ENCODE measurements around the gene RUNX1.
A peak's percentile ranks its signal among the peaks of the same experiment; 100 is the strongest.

The RUNX1 gene

DNA sequence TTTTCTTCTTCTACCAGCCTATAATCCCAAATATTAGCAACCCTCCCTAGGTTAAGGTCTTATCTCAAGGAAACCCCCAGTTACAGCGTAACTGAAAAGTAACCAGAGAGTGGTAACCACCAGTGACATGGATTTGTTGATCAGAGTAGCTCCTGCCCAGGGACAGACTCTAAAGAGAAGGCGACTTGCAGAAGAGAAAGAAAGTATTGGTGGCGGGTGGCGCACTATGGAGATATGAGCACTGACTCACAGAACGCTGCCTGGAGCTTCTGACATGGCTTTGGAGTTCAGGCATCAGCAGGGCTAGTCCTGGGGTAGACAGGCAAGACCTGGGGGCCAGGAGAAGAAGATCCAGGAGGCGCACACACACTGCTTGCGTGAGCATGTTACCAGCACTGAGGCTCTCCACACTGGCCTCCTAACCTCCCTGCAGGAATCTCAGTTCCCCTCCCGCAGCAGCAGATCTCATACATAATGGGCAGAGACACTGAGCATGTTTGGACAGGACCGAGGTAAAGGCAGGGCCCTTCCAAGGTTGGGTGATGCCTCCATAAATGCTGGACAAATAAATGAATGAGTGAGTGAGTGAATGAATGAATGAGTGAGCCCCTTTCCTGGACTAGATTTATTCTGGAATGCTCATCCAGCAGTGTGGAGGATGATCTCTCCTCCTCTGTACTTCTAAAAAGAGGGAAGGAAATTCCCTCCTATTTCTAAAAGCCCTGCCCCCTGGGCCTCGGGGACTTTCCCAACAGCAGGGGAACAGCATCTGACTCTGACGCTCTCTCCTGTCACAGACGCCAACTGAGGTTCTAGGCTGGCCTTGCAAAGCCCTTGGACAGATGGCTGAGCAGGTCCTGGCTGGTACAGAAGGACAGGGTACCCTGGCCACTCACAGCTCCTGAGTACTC, 204.8 kb downstream of the RUNX1 start:
- peak; percentile 49 for DNase-seq

DNA sequence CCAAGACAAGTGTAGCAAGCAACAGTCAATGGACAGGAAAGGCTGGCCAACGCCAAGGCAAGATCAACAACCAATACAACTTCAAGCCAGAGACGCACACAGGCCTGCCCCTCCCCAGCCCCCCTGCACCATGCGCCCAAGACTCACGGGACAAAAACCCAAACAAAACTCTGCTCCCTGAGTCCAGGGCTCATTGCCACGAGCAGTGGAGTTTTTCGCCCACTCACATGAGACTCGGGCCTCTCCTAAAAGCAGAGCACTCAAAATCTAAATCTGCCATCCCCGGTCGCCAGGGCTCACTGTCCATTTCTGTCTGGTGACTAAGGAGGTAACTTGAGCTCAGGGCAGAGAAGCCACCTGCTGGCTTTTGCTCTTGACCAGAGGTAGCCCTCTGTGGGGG, 205.5 kb downstream of the RUNX1 start:
- DNase-seq: no peak

DNA sequence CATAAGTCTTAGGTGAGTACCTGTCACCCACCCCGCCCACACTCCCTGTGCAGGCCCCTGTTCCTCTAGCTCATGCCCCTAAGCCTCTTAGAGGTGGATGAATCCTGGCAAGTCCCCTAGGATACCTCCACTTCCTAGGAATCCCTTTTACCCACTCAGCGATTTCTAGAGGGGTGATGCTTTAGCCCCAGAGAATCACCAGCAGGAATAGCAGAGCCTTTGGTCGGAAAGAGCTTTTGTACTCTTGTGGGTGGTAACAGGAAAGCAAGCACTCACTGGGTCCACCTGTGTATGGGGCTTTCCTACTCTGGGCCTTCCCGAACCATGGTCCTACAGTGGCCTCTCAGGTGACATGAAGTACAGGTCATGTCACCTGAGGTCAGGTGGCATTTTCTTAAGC, 207.9 kb downstream of the RUNX1 start:
- DNase-seq: no peak

DNA sequence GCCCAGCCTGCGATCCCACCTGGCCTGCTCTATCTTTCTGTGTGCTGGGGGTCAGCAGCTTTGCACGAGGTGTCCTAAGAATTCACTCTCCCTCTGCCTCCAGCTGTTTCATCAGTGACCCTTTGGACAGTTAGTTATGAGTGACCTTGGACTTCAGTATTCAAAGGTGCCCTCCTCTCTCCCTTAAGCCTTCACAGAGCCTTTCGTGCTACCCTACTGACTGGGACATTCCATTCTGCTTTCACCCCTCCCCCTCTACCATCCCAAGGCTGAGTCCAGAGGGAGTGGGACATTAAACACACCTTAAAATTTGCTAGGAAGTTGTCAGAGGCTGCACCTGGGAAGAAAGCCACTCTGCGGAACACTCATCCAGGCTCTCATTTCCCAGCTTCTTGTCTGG, 208.4 kb downstream of the RUNX1 start:
- DNase-seq: no peak

DNA sequence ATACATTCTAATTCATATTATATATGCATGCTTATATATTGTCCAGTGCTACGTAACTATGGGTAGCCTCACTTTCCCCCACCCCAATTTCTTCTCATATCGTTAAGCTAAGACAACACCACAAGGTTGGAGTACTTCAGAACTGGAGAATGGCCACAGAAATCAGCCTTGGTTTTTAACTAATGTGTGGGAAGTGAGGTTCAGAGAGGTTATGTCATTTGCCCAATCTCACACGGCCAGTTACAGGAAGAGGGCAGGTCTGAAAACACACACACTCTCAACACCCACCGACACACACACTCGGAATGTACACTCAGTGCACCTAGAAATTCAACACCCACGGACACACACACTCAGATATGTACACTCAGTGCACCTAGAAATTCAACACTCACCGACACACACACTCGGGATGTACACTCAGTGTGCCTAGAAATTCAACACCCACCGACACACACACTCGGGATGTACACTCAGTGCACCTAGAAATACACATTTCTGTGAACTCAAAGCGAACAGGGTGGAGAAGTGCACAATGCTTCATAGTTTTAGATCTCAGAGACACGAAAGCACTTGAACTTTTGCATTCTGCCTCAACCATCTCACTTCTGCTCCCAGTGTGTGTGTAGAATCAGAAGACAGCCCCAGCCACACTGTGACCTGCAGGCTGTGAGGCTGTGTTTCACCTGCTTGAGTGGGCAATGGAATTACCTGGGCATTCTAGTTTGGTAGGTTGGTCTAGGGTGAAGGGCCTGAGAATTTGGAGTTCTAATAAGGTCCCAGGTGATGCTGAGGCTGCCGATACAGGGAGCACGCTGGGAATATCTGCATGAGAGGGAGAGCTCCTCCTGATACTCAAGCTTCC, 209.9 kb downstream of the RUNX1 start:
- no peak for DNase-seq

DNA sequence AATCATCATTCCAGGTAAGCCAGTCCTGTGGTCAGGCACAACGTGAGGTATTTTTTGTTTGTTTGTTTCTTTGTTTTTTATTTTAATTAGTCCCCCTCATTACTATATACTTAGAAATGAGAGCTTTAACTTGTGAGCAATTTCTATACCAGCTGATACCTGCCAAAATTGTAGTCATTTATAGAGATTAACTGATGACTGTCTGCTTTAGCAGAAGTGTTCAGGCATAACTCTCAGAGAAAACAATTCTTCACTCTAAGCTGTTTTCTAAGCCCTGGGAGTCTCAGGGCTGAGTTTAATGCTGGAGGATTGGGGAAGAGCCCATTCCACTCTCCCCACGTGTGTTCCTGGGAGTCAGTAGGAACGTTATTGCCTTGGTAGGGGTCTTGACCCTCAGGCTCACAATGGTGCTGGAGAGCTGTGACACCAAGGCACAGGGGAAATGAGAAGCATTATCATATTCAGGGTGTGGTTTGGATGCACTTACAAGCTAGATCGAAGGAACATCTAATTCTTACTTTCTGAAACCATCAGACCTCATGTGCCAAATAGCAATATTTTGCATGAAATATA, 212.1 kb downstream of the RUNX1 start:
- DNase-seq: no peak

DNA sequence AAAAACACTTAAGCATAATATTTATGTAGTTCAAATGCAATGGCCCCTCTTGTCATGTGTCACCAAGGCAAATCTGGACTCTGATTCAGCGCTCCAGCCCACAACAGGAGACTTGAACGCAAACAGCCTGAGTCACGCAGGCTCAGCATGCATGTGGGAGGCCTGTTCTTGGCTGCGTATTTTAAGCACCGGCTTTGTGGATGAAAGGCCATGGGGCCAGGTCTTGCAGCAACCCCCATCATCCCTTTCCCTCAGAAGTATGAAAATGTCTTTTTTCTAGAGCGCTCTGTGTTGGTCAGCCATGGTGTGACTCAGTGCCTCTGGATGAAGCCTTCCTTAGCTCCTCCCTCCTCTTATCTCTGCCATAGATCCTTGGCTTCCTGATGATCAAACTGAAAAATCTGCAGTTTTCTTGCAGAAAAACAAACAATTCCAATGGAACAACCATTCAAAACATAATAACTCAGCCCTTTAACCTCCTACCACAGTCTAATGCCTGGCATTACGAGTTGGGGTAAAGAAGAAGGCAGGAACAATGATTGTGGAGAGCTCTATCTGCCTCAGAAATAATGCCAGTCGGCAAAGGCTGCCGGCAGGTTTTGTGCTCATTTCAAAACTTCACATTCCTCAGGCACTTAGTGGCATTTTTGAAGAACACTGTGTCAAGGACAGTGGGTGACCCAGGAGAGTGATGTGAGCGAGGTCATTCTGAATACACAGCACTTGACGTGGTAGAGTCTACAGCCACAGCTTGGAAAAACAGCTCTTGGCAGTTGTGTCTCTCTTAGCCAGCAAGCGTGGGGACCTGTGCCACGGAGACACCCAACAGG, 212.8 kb downstream of the RUNX1 start:
- peak; percentile 30 for DNase-seq

DNA sequence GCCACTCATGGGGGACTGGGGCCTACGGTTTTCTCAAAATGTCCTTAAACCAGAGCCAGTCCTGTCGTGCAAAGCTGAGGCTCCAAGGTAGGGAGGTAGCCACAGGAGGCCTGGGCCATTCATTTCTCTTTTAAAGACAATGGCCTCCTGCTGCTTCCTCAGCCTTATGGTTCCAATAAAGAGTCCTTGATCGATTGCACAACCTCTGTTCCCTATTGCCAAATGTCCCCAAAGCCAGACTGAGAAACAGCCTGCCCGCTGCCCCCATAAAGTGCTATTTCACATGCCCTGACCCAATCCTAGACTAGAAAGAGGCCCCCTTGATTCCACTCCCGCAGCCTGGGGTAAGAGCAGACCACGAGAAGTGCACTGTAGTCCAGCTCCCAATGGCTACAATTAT, 213.6 kb downstream of the RUNX1 start:
- DNase-seq: peak; percentile 75

DNA sequence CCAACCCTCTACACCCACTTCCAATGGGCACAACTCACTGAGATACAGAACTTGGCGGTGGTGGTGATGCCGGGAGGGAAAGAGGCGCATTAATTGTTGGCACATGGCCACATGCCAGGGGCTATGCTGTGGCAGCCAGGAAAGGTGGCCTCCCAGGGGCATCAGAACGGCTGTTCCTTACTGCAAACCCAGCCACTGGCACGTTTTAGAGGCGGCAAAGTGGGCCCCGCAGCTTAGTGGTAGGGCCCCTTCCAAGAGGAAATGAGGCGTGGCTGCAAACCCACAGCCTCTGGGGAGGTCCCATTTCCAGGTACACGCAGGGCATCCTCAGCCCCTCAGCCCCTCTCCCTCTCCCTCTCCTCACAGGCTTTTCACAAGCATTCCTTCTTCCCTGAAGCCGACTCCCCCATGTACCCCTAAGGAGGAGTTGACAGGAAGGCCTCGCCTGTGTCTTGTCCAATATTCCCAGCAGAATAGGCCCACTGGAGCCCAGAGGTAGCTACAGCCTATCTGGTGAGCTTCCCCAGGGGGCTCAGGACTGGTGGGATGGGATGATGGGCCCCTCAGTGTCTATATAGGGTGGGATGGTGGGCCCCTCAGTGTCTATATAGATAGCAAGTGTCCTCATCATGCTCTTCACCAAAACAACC, 214.1 kb downstream of the RUNX1 start:
- DNase-seq: peak; percentile 44

DNA sequence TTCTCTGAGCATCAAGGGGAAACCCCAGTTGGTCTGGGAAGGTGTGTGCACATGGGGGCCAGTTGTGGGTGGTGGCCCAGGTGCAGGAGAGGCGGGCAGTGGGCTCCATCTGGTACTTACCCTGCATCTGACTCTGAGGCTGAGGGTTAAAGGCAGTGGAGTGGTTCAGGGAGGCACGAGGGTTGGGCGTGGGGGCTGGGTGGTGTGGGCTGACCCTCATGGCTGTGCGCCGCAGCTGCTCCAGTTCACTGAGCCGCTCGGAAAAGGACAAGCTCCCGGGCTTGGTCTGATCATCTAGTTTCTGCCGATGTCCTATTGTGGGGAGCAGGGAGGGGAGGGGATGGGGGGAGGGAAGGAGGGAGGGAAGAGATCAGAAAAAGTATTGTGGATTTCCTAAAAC, 214.8 kb downstream of the RUNX1 start:
- no peak for DNase-seq

DNA sequence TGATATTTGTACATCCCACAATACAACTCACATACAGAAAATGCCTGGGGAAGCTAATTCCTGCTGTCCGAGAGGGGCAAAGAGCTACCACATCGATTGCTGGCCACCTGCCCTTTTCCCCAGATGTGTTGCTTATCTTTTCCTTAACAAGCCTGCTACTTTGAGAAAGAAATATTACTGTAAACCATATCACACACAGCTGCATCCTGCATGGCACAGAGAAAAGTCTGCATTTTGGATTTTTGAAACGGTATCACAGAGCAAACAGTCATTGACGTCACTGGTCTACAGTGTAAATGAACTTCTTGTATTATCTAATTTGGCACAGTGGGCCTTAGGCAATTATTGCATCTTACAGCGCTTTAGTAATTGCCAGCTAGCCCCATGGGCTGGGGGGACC, 215.6 kb downstream of the RUNX1 start:
- DNase-seq: peak; percentile 21

DNA sequence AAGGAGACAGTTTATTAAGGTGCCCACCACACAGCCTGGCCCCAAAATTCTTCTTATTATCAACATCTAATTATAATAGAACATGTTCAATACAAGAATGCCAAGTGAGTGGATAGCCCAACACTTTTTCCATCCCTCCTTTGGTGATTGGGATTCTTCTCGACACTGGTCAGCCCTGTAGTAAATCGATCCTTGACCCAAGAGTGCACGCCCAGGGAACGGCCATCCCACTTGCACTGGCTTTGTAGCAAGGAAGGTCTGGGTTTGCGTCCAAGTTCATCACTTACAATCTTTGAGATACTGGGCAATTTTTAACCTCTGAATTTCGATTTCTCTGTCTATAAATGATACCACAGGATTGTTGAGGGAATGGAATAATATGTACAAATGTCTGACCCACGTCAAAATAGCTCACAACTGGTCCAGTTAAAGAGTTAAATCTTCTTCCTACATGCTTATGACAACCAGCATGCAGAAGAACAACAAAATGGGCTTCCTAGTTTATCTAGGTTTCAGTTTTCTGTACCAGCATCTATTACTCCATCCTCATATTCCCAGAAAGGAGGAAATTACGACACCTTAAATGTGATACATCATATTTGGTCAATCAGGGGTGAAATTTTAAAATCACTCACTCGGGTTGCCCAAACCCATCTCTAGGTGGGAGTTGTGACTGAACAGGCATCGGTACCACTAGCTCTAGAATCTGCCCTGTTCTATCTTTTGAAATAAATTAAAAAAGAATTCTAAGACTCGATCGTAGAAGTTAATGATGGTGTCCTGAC, 218.5 kb downstream of the RUNX1 start:
- no peak for DNase-seq

DNA sequence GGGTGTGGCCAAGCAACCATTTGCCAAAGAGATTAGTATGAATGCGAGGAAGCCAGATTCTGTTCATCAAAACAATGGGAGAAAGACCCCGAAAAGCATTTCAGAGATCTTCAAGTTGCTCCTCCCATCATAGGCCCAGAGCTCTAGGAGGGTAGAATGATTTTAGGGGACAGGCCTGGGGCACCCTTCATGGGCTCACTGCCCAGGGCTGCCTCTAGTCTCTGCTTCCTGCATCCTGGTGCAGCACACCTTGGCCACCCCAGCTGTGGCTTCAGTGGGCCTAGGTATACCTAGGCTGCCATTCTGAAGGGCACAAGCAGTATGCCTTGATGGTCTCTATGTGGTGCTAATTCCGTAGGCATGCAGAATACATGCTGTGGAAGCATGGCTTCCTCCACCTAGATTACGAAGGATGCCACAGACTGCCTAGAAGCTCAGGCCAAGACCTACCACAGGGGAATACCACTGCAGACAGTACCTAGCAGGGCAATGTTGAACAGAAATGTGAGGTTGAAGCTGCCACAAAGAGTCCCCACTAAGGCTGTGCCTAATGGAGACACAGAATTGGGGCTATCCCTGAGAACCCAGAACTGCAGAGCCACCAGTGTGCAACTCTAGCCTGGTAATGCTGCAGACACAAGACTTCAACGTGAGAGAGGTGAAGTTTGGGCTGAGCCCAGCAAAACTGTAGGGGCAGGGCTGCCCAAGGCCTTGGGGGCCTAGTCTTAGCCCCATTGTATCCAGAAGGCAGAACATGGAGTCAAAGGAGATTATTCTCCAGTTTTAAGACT, 221.5 kb downstream of the RUNX1 start:
- DNase-seq: no peak

DNA sequence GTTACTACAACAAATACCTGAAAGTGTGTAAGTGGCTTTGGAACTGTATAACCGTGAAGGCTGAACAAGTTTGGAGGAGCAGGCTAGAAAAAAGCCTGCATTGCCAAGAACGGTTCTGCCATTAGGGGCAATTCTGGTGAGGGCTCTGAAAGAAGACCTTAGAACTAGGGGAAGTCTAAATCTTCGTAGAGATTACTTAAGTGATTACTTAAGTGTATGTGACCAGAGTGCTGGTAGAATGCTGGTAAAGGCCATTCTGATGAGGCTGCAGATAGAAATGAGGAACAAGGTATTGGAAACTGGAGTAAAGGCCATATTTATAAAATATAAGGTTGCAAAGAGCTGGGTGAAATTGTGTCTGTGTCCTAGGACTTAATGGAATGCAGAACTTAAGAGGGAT, 222.3 kb downstream of the RUNX1 start:
- DNase-seq: peak; percentile 53

DNA sequence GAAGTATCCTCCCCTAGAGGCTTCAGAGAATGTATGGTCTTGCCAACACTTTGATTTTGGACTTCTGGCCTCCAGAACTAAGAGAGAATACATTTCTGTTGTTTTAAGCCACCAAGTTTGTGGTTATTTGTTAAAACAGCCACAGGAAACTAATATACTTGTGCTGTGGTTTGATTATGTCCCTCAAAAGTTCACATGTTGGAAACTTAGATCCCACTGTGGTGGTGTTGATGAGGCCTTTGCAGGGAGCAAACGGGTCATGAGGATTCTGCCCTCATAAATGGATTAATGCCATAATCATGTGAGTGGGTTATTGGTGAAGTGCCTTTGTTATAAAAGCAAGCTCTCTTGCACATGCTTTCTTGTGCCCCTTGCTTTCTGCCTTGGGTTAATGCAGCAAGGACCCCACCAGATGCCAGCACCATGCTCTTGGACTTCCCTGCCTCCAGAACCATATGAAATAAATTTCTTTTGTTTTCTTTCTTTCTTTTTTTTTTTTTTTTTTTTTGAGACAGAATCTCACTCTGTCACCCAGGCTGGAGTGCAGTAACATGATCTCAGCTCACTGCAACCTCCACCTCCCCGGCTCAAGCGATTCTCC, 223.1 kb downstream of the RUNX1 start:
- peak; percentile 60 for DNase-seq

DNA sequence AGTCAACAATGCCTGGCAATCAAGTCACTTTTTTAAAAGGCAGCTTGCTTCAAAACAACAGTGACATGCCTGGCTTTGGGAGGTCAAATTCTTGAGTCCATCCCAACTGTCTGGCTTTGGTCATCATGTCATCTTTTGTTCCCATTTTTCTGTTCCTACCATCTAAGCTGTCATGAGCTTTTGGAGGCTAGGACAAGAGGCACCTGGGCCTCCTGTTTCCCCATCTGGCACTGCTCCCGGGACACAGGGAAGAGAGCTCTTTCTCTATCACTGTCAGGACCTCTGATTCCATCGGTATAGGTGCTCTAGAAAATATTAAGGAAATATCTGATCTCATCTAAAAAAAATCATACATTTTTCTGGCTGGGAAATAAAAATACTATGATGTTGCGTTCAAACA, 224.0 kb downstream of the RUNX1 start:
- DNase-seq: no peak

DNA sequence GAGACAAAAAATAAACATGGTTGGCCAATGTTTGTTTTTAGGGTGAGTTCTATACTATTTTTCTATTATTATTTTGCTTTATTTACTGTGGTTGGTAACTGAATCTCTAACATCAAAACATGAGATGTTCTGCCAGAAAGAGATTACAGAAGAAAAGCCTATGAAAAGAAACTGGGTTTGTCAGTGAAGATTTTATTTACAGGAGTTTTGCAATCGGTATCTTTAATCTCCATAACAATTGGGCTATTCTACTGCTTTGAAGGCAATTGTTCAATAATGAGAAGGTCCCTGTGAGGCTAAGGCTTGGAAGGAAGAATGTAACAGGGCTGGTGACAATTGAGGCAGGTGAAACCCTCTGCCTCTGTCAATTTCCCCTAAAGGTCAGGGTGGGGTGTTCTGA, 224.8 kb downstream of the RUNX1 start:
- no peak for DNase-seq

DNA sequence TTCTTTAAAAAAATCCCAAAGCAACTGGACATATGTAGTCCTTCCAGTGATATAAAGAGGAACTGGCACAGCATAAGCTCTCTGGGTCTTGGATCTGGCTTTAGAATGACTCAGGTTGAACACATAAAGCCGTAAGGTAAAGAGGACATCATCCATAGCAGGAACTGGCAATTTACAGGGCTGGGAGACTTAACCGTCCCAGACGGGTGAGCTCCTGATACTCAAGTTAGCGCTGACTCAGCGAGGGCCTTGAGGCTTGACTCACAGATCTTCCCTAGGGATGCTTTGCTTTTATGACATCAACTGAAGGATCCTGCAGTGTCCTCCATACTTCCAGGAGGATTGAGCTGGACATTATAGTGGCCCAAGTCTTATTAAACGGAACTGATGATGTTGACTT, 226.2 kb downstream of the RUNX1 start:
- DNase-seq: no peak

DNA sequence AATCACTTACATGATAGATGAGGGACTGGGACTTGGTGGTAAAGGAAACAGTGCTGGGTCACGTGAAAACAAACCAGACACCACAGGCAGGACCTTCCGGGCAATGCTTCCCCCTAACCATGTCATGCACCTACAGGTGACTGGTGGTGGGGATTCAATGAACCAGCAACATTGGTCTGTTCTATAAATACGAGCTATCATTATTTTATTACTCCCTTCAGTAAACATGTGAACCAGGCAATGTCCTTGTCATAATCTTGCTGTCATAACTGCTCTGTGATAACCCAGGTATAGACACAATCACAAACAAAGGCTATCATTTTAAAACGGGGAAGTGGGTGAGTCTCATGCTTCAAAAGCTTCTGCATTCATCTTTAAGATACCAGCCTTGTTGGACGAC, 226.9 kb downstream of the RUNX1 start:
- DNase-seq: no peak

DNA sequence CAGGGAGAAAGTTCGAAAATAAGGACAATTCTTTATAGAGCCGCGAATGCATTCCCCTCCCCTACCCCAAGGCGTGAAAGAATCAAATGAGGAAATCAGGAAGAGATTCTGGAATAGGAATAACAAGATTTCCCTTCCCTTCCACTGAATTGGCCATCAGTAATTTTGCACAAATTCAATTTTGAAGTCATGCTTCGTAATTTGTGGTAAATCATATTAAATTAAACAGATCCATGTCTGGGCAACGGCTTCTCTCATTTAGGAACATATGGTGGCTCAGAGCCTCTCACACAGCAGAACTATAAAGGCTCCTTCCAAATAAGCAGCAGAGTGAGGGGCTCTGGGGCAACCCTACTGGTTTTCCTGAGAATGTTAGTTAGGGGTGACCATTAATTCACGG, 227.4 kb downstream of the RUNX1 start:
- DNase-seq: no peak
